H1 (cell line): ENCODE results near the gene PGLYRP4. TPM values are rescaled to one million over a fixed set of nuclear protein-coding genes. Genes with fewer than 3 reads are reported as not detected.

ENCODE experiments used
- BRCA1 ChIP-seq: IDR thresholded peaks from 2 replicates; pipeline ENCODE4 v1.6.1; 2012; ENCODE audit warnings: low read depth, low read length, improper control_type of control experiment
- CBX5 ChIP-seq: fragments of 300-800, 300-1000 bp; sonication (generic); IDR thresholded peaks from 2 replicates; pipeline ENCODE4 v1.7.1; 2016; ENCODE audit warnings: antibody characterized with exemption, low read length, low read depth
- CHD2 ChIP-seq: IDR thresholded peaks from 2 replicates; pipeline ENCODE4 v1.6.1; 2012; ENCODE audit warnings: low read length, improper control_type of control experiment
- FOSL1 ChIP-seq: IDR thresholded peaks from 2 replicates; pipeline ENCODE4 v1.6.1; 2011; ENCODE audit warnings: mild to moderate bottlenecking, low read depth, low read length, moderate library complexity; ENCODE audit not compliant: insufficient read depth
- JUN ChIP-seq: IDR thresholded peaks from 2 replicates; pipeline ENCODE4 v1.6.1; 2011; ENCODE audit warnings: low read depth, mild to moderate bottlenecking, improper control_type of control experiment, low read length
- PHF8 ChIP-seq: fragments of 200-600 bp; sonication (generic); conservative IDR thresholded peaks from 2 replicates; pipeline ENCODE4 v1.7.1; 2012; ENCODE audit warnings: low read depth, mild to moderate bottlenecking, inconsistent platforms, low read length, moderate library complexity
- TBP ChIP-seq: IDR thresholded peaks from 2 replicates; pipeline ENCODE4 v1.6.1; 2011; ENCODE audit warnings: low read depth, low read length, improper control_type of control experiment
- polyA plus RNA-seq, 7 experiments: library from polyadenylated mRNA; depleted of rRNA in 3 of 7; stranded (reverse) in 5 of 7; unstranded in 2 of 7; fragments of >200 nt in 5 of 7; fragments of 200-250 nt in 2 of 7; gene quantifications; 1 replicate in 5 of 7; 2 replicates in 1 of 7; 4 replicates in 1 of 7; pipeline versions ENCODE4 v1.2.1 to v1.2.3, GENCODE V29; 2011 to 2013; ENCODE audit warnings: missing spikeins in 2 of 7, mixed read lengths in 2 of 7
- total RNA-seq: library from RNA; stranded (reverse); fragmentation: NEBNext Ultra II Directional; extraction: Animal tissue kit (Norgen Biotek cat#: 25700); gene quantifications from 2 replicates; pipeline ENCODE4 v1.2.1, GENCODE V29; 2021

The PGLYRP4 gene
- total and polyA plus RNA-seq, 2 of the 8 experiments (the other 6 are each of a cell fraction or from before 2014, with no cell fraction given): not detected

- no peak for TF ChIP-seq BRCA1
- no peak for TF ChIP-seq FOSL1
- no peak for TF ChIP-seq PHF8
- no peak for TF ChIP-seq TBP
- no peak for TF ChIP-seq JUN
- TF ChIP-seq CHD2: no peak
- no peak for TF ChIP-seq CBX5
Observed at GRCh38 chr1:153370146-153370545, 21.5 kb upstream of the PGLYRP4 start (continued).
